GM23338 (cell line): ENCODE results near the gene PTPN5. TPM values are rescaled to one million over a fixed set of nuclear protein-coding genes. Genes with fewer than 3 reads are reported as not detected.

Experiments
- ATAC-seq: fragments of 200-7000 bp; cut with Tn5 transposase; 3 replicates; pipeline ENCODE4 v1.9.1; 2020
- DNase-seq: peaks from one replicate; pipeline ENCODE4 v3.0.0-alpha.2; 2015; ENCODE audit warnings: low spot score
- H2AFZ ChIP-seq: fragments of 200-600 bp; sonication (generic); 2 replicates; pipeline ENCODE4 v1.8.0; 2016; ENCODE audit warnings: antibody characterized with exemption, mild to moderate bottlenecking, moderate library complexity
- H3F3A ChIP-seq: fragments of 200-600 bp; sonication (generic); replicated peaks from 2 replicates; pipeline ENCODE4 v1.8.0; 2017; ENCODE audit warnings: antibody characterized with exemption, mixed run types, low read depth
- H3K27ac ChIP-seq: fragments of 200-600 bp; sonication (generic); 2 replicates; pipeline ENCODE4 v1.6.1; 2016; ENCODE audit warnings: low read depth
- H3K27me3 ChIP-seq: fragments of 200-600 bp; sonication (generic); 2 replicates; pipeline ENCODE4 v1.8.0; 2016; ENCODE audit warnings: mild to moderate bottlenecking, mixed run types, moderate library complexity; ENCODE audit not compliant: insufficient read depth
- H3K36me3 ChIP-seq: fragments of 200-600 bp; sonication (generic); 2 replicates; pipeline ENCODE4 v1.8.0; 2016; ENCODE audit warnings: mild to moderate bottlenecking; ENCODE audit not compliant: insufficient read depth
- H3K4me1 ChIP-seq: fragments of 200-600 bp; sonication (generic); 2 replicates; pipeline ENCODE4 v1.8.0; 2016; ENCODE audit warnings: mild to moderate bottlenecking, moderate library complexity; ENCODE audit not compliant: insufficient read depth
- H3K4me2 ChIP-seq: fragments of 200-600 bp; sonication (generic); 2 replicates; pipeline ENCODE4 v1.7.1; 2017; ENCODE audit warnings: mixed run types
- H3K4me3 ChIP-seq: fragments of 200-600 bp; sonication (generic); 2 replicates; pipeline ENCODE4 v1.6.1; 2016; ENCODE audit warnings: mixed run types
- H3K79me2 ChIP-seq: fragments of 200-600 bp; sonication (generic); replicated peaks from 2 replicates; pipeline ENCODE4 v1.8.0; 2017; ENCODE audit warnings: mild to moderate bottlenecking; ENCODE audit not compliant: insufficient read depth
- H3K9me2 ChIP-seq: fragments of 200-600 bp; sonication (generic); 2 replicates; pipeline ENCODE4 v1.8.0; 2017; ENCODE audit not compliant: insufficient read depth
- H4K20me1 ChIP-seq: fragments of 200-600 bp; sonication (generic); replicated peaks from 2 replicates; pipeline ENCODE4 v1.8.0; 2017; ENCODE audit warnings: mild to moderate bottlenecking; ENCODE audit not compliant: insufficient read depth
- H3K27ac Mint-ChIP-seq: 2 replicates; pipeline ENCODE4 v1.8.0; 2020; ENCODE audit warnings: inconsistent platforms, mild to moderate bottlenecking, moderate library complexity, mixed read lengths
- H3K27me3 Mint-ChIP-seq: 3 replicates; pipeline ENCODE4 v1.8.0; 2022; ENCODE audit warnings: low read depth, mild to moderate bottlenecking, moderate library complexity, mixed read lengths, inconsistent platforms; ENCODE audit not compliant: insufficient read depth, poor library complexity
- H3K36me3 Mint-ChIP-seq: 3 replicates; pipeline ENCODE4 v1.8.0; 2021; ENCODE audit warnings: low read depth, mild to moderate bottlenecking, inconsistent platforms, moderate library complexity, mixed read lengths
- H3K4me1 Mint-ChIP-seq: 3 replicates; pipeline ENCODE4 v1.8.0; 2020; ENCODE audit warnings: mild to moderate bottlenecking, inconsistent platforms, mixed read lengths
- H3K4me3 Mint-ChIP-seq: 3 replicates; pipeline ENCODE4 v1.8.0; 2021; ENCODE audit warnings: moderate library complexity, mild to moderate bottlenecking, inconsistent platforms, mixed read lengths
- H3K9me3 Mint-ChIP-seq: 3 replicates; pipeline ENCODE4 v1.8.0; 2020; ENCODE audit warnings: moderate library complexity, mild to moderate bottlenecking, inconsistent platforms, mixed read lengths
- CREB1 ChIP-seq: fragments of 250-450 bp; sonication (Bioruptor Pico); IDR thresholded peaks from 2 replicates; pipeline ENCODE4 v1.5.0; 2020; ENCODE audit warnings: low read depth, mild to moderate bottlenecking, moderate library complexity
- EZH2phosphoT487 ChIP-seq: fragments of 200-600 bp; sonication (generic); IDR thresholded peaks from one replicate; pipeline ENCODE4 v1.8.1; 2018; ENCODE audit warnings: antibody characterized with exemption; ENCODE audit not compliant: unreplicated experiment
- POLR2AphosphoS5 ChIP-seq: IDR thresholded peaks from 2 replicates; pipeline ENCODE4 v1.6.1; 2016; ENCODE audit warnings: antibody characterized with exemption, low read depth
- STAT1 ChIP-seq: IDR thresholded peaks from one replicate; pipeline ENCODE4 v1.6.1; 2016; ENCODE audit warnings: antibody characterized with exemption; ENCODE audit not compliant: unreplicated experiment
- polyA plus RNA-seq: library from polyadenylated mRNA; unstranded; fragments of >200 nt; fragmentation: Nextera tagmentation; extraction: Ambion mirVana; gene quantifications from 2 replicates; pipeline ENCODE4 v1.2.1, GENCODE V29; 2016
- total RNA-seq: library from RNA; depleted of rRNA; stranded (reverse); fragments of >200 nt; shearing (Covaris generic); gene quantifications from 2 replicates; pipeline ENCODE4 v1.2.3, GENCODE V29; 2014
- TF ChIP-seq, protein P1 (sequence below): fragments of 250-450 bp; sonication (Bioruptor Pico); IDR thresholded peaks from 2 replicates; pipeline ENCODE4 v1.5.0; 2020; ENCODE audit warnings: mild to moderate bottlenecking, moderate library complexity
- TF ChIP-seq, protein P2 (sequence below): IDR thresholded peaks from one replicate; pipeline ENCODE4 v1.6.1; 2018; ENCODE audit warnings: antibody characterized with exemption; ENCODE audit not compliant: unreplicated experiment

PTPN5 gene
- total and polyA plus RNA-seq, 2 experiments from 2014 or later = 3.7 to 5.7 TPM

DNA sequence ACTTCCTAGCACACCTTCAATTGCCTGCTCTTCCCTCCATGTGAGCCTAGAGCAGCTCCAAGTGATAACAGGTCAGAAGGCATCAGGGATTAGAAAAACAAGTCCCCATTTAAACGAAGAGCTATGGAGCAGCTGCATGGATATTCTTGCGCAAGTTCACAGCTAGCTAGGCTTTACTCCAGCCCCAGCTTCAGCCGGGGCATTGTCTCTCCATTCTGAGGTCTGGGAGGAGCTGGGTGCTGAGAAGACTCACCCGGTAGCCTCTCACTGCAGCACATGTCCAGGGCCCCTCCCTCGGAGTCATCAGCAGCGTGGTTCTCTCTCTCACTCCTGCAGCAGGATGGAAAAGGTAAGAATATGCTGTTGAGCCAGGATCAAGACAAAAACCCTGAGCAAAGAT is 26.0 kb downstream of the PTPN5 start (continued):
- TF ChIP-seq, protein P1, sequence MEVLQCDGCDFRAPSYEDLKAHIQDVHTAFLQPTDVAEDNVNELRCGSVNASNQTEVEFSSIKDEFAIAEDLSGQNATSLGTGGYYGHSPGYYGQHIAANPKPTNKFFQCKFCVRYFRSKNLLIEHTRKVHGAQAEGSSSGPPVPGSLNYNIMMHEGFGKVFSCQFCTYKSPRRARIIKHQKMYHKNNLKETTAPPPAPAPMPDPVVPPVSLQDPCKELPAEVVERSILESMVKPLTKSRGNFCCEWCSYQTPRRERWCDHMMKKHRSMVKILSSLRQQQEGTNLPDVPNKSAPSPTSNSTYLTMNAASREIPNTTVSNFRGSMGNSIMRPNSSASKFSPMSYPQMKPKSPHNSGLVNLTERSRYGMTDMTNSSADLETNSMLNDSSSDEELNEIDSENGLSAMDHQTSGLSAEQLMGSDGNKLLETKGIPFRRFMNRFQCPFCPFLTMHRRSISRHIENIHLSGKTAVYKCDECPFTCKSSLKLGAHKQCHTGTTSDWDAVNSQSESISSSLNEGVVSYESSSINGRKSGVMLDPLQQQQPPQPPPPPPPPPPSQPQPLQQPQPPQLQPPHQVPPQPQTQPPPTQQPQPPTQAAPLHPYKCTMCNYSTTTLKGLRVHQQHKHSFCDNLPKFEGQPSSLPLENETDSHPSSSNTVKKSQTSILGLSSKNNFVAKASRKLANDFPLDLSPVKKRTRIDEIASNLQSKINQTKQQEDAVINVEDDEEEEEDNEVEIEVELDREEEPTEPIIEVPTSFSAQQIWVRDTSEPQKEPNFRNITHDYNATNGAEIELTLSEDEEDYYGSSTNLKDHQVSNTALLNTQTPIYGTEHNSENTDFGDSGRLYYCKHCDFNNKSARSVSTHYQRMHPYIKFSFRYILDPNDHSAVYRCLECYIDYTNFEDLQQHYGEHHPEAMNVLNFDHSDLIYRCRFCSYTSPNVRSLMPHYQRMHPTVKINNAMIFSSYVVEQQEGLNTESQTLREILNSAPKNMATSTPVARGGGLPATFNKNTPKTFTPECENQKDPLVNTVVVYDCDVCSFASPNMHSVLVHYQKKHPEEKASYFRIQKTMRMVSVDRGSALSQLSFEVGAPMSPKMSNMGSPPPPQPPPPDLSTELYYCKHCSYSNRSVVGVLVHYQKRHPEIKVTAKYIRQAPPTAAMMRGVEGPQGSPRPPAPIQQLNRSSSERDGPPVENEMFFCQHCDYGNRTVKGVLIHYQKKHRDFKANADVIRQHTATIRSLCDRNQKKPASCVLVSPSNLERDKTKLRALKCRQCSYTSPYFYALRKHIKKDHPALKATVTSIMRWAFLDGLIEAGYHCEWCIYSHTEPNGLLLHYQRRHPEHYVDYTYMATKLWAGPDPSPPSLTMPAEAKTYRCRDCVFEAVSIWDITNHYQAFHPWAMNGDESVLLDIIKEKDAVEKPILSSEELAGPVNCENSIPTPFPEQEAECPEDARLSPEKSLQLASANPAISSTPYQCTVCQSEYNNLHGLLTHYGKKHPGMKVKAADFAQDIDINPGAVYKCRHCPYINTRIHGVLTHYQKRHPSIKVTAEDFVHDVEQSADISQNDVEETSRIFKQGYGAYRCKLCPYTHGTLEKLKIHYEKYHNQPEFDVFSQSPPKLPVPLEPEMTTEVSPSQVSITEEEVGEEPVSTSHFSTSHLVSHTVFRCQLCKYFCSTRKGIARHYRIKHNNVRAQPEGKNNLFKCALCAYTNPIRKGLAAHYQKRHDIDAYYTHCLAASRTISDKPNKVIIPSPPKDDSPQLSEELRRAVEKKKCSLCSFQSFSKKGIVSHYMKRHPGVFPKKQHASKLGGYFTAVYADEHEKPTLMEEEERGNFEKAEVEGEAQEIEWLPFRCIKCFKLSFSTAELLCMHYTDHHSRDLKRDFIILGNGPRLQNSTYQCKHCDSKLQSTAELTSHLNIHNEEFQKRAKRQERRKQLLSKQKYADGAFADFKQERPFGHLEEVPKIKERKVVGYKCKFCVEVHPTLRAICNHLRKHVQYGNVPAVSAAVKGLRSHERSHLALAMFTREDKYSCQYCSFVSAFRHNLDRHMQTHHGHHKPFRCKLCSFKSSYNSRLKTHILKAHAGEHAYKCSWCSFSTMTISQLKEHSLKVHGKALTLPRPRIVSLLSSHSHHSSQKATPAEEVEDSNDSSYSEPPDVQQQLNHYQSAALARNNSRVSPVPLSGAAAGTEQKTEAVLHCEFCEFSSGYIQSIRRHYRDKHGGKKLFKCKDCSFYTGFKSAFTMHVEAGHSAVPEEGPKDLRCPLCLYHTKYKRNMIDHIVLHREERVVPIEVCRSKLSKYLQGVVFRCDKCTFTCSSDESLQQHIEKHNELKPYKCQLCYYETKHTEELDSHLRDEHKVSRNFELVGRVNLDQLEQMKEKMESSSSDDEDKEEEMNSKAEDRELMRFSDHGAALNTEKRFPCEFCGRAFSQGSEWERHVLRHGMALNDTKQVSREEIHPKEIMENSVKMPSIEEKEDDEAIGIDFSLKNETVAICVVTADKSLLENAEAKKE (CRISPR knock-in tag) = no peak
- TF ChIP-seq POLR2AphosphoS5 = no peak

DNA sequence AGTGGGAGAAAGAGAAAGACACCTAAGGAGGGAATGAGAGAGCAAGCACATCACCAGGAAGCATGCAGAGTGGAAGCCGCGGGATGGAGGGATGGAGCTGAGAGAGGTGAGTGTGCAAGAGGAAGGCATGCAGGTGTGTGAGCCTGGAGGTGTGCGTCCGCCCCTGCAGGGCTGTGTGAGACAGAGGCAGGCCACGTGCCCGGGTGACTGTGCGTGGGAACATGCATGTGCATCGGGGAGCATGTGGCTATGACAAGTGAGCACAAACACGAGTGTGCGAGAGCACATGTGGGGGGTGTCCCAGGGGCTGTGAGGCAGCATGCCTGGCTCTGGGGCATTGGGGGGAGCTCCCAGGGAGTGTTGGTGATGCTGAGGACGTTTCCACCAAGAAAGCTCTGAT is 29.9 kb downstream of the PTPN5 start:
- H3K27me3 ChIP-seq = no peaks in the 10 kb centered on the region
- Mint-ChIP-seq H3K4me1 (no peaks in the 10 kb centered on the region), H3K27ac (no peak overlapping the region; the same call in 1 of the 2 replicates), H3K9me3 (no peaks in the 10 kb centered on the region), H3K27me3 (peaks cover 5% of the 10 kb centered on the region), H3K36me3 (no peaks in the 10 kb centered on the region; the same call in 2 of the 3 replicates), H3K4me3 (no peak overlapping the region)
- DNase-seq = no peak
- no peak overlapping the region for H3K4me2 ChIP-seq
- no peaks in the 10 kb centered on the region for H4K20me1 ChIP-seq
- no peak for ATAC-seq
- H2AFZ ChIP-seq = no peak overlapping the region
- H3K4me1 ChIP-seq = no peaks in the 10 kb centered on the region
- H3K27ac ChIP-seq = no peak overlapping the region
- H3K4me3 ChIP-seq = no peak overlapping the region
- H3K9me2 ChIP-seq = no peaks in the 10 kb centered on the region
- H3K79me2 ChIP-seq = no peaks in the 10 kb centered on the region
- no peaks in the 10 kb centered on the region for H3K36me3 ChIP-seq
- H3F3A ChIP-seq = no peaks in the 10 kb centered on the region
- TF ChIP-seq, protein P1 (CRISPR knock-in tag) = no peak
- no peak for TF ChIP-seq EZH2phosphoT487
- TF ChIP-seq, protein P2, sequence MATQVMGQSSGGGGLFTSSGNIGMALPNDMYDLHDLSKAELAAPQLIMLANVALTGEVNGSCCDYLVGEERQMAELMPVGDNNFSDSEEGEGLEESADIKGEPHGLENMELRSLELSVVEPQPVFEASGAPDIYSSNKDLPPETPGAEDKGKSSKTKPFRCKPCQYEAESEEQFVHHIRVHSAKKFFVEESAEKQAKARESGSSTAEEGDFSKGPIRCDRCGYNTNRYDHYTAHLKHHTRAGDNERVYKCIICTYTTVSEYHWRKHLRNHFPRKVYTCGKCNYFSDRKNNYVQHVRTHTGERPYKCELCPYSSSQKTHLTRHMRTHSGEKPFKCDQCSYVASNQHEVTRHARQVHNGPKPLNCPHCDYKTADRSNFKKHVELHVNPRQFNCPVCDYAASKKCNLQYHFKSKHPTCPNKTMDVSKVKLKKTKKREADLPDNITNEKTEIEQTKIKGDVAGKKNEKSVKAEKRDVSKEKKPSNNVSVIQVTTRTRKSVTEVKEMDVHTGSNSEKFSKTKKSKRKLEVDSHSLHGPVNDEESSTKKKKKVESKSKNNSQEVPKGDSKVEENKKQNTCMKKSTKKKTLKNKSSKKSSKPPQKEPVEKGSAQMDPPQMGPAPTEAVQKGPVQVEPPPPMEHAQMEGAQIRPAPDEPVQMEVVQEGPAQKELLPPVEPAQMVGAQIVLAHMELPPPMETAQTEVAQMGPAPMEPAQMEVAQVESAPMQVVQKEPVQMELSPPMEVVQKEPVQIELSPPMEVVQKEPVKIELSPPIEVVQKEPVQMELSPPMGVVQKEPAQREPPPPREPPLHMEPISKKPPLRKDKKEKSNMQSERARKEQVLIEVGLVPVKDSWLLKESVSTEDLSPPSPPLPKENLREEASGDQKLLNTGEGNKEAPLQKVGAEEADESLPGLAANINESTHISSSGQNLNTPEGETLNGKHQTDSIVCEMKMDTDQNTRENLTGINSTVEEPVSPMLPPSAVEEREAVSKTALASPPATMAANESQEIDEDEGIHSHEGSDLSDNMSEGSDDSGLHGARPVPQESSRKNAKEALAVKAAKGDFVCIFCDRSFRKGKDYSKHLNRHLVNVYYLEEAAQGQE = no peak
- TF ChIP-seq STAT1 = no peak
- no peak for TF ChIP-seq CREB1 (CRISPR knock-in tag)
